ENCODE results near the gene SEC22A.

GRCh38 chr3:123272547-123272946 lies 70.8 kb downstream of the SEC22A start:
- TF ChIP-seq SPI1 (IDR thresholded peaks at IDR 0.05; ENCODE audit: borderline replicate concordance, low read depth) (no peak), CTCF (IDR thresholded peaks at IDR 0.05; ENCODE audit: insufficient read depth, low read length) (no peak), REST (IDR thresholded peaks at IDR 0.05; ENCODE audit: insufficient replicate concordance, low read depth) (no peak), GABPA (IDR thresholded peaks at IDR 0.05; ENCODE audit: low read depth) (no peak)
